ENCODE data around the gene GPC5.

DNA sequence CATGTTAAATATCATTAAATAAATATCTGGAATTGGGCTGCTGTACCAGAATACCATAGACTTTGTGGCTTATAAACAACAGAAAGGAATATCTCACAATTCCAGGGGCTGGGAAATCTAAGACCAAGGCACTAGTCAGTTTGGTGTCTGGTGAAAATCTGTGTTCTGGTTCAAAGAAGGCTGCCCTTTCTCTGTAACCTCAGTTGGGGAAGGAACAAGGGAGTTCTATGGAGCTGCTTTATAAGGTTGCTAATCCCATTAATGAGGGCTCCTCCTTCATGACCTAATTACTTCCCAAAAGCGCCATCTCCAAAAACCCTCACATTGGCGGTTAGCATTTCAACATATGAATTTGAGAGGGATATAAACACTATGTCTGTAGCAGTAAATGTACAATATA is 480.9 kb downstream of the GPC5 start:
- TF ChIP-seq, protein P1, sequence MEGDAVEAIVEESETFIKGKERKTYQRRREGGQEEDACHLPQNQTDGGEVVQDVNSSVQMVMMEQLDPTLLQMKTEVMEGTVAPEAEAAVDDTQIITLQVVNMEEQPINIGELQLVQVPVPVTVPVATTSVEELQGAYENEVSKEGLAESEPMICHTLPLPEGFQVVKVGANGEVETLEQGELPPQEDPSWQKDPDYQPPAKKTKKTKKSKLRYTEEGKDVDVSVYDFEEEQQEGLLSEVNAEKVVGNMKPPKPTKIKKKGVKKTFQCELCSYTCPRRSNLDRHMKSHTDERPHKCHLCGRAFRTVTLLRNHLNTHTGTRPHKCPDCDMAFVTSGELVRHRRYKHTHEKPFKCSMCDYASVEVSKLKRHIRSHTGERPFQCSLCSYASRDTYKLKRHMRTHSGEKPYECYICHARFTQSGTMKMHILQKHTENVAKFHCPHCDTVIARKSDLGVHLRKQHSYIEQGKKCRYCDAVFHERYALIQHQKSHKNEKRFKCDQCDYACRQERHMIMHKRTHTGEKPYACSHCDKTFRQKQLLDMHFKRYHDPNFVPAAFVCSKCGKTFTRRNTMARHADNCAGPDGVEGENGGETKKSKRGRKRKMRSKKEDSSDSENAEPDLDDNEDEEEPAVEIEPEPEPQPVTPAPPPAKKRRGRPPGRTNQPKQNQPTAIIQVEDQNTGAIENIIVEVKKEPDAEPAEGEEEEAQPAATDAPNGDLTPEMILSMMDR (IDR thresholded peaks at IDR 0.05 in 4 of 5, conservative IDR thresholded peaks at IDR 0.05 in 1 of 5), result no peak
- no peak for TF ChIP-seq POLR2A (IDR thresholded peaks at IDR 0.05)

All from gastrocnemius medialis (tissue), 4 donors.